ENCODE results near the gene SLC35F4. TPM values are rescaled to one million over a fixed set of nuclear protein-coding genes. Genes with fewer than 3 reads are reported as not detected.

SLC35F4 gene
- polyA plus RNA-seq, 1 donor (not counting 4 experiments of a cell fraction or from before 2014, with no cell fraction given), result not detected

- Histone ChIP-seq H3K79me2 (ENCODE audit: control insufficient read depth, insufficient read depth, low read length) (no peaks in the 10 kb centered on the region), H3K36me3 (ENCODE audit: control insufficient read depth in 2 of 2, extremely low read depth in 1 of 2, insufficient read depth in 2 of 2, low read length in 2 of 2) (no peaks in the 10 kb centered on the region), H2AFZ (ENCODE audit: control insufficient read depth, low read length) (no peak overlapping the region), H3K4me2 (ENCODE audit: control insufficient read depth, extremely low read depth, insufficient read depth, low read depth, low read length) (no peak overlapping the region), H4K20me1 (ENCODE audit: control insufficient read depth, extremely low read depth, insufficient read depth, low read length) (no peaks in the 10 kb centered on the region), H3K4me3 (ENCODE audit: control insufficient read depth in 2 of 3, extremely low read depth in 1 of 3, insufficient read depth in 2 of 3, low read depth in 1 of 3, low read length in 3 of 3) (no peak overlapping the region), H3K9me1 (ENCODE audit: control insufficient read depth, extremely low read depth, insufficient read depth, low read length) (no peaks in the 10 kb centered on the region), H3K9me3 (ENCODE audit: control insufficient read depth, low read depth, low read length) (no peaks in the 10 kb centered on the region), H3K27ac (ENCODE audit: control insufficient read depth, insufficient read depth, low read length) (no peak overlapping the region), H3K9ac (ENCODE audit: control insufficient read depth, extremely low read depth, insufficient read depth, low read length) (no peak overlapping the region), H3K27me3 (ENCODE audit: control insufficient read depth, extremely low read depth, insufficient read depth, low read length) (no peaks in the 10 kb centered on the region), H3K4me1 (ENCODE audit: control insufficient read depth, extremely low read depth, insufficient read depth, low read length) (peaks cover 13% of the 10 kb centered on the region)
- no peak for DNase-seq (ENCODE audit: low read depth, low spot score)
- dilution Hi-C loops (cut with MboI; ENCODE audit: extremely low pct_ligation_motif_present, low sequenced_read_pairs), result no loop called here
- no peak for FAIRE-seq
- TF ChIP-seq EZH2 (IDR thresholded peaks at IDR 0.05; ENCODE audit: low read length), result no peak
- no peak for TF ChIP-seq CTCF (optimal IDR thresholded peaks at IDR 0.05 in 1 of 3, IDR thresholded peaks at IDR 0.05 in 1 of 3, conservative IDR thresholded peaks at IDR 0.05 in 1 of 3; ENCODE audit: extremely low read depth in 1 of 3, insufficient read depth in 2 of 3, low read length in 3 of 3)
These were observed 205.7 kb downstream of the SLC35F4 start for GRCh38 chr14:57660208-57660607.

GRCh38 chr14:57659052-57659451, 206.8 kb downstream of the SLC35F4 start:
- Histone ChIP-seq H2AFZ (ENCODE audit: control insufficient read depth, low read length) (no peak overlapping the region), H4K20me1 (ENCODE audit: control insufficient read depth, extremely low read depth, insufficient read depth, low read length) (no peaks in the 10 kb centered on the region), H3K4me3 (ENCODE audit: control insufficient read depth in 2 of 3, extremely low read depth in 1 of 3, insufficient read depth in 2 of 3, low read depth in 1 of 3, low read length in 3 of 3) (no peak overlapping the region), H3K9ac (ENCODE audit: control insufficient read depth, extremely low read depth, insufficient read depth, low read length) (no peak overlapping the region), H3K36me3 (ENCODE audit: control insufficient read depth in 2 of 2, extremely low read depth in 1 of 2, insufficient read depth in 2 of 2, low read length in 2 of 2) (no peaks in the 10 kb centered on the region), H3K27ac (ENCODE audit: control insufficient read depth, insufficient read depth, low read length) (no peak overlapping the region), H3K79me2 (ENCODE audit: control insufficient read depth, insufficient read depth, low read length) (no peaks in the 10 kb centered on the region), H3K9me3 (ENCODE audit: control insufficient read depth, low read depth, low read length) (no peaks in the 10 kb centered on the region), H3K4me1 (ENCODE audit: control insufficient read depth, extremely low read depth, insufficient read depth, low read length) (peaks cover 13% of the 10 kb centered on the region), H3K4me2 (ENCODE audit: control insufficient read depth, extremely low read depth, insufficient read depth, low read depth, low read length) (no peak overlapping the region), H3K27me3 (ENCODE audit: control insufficient read depth, extremely low read depth, insufficient read depth, low read length) (no peaks in the 10 kb centered on the region), H3K9me1 (ENCODE audit: control insufficient read depth, extremely low read depth, insufficient read depth, low read length) (no peaks in the 10 kb centered on the region)
- TF ChIP-seq CTCF (optimal IDR thresholded peaks at IDR 0.05 in 1 of 3, IDR thresholded peaks at IDR 0.05 in 1 of 3, conservative IDR thresholded peaks at IDR 0.05 in 1 of 3; ENCODE audit: extremely low read depth in 1 of 3, insufficient read depth in 2 of 3, low read length in 3 of 3), result no peak
- no peak for TF ChIP-seq EZH2 (IDR thresholded peaks at IDR 0.05; ENCODE audit: low read length)
- DNase-seq (ENCODE audit: low read depth, low spot score) (no peak), FAIRE-seq (no peak)
- dilution Hi-C loops (cut with MboI; ENCODE audit: extremely low pct_ligation_motif_present, low sequenced_read_pairs), result no loop called here
